ENCODE results near the gene COMMD4. TPM values are rescaled to one million over a fixed set of nuclear protein-coding genes. Genes with fewer than 3 reads are reported as not detected.

Gene COMMD4
- total and polyA plus RNA-seq, 10 of the 15 experiments (the other 5 are each of a cell fraction or from before 2014, with no cell fraction given) = 14.5 to 118 (median 75.3) TPM

DNA sequence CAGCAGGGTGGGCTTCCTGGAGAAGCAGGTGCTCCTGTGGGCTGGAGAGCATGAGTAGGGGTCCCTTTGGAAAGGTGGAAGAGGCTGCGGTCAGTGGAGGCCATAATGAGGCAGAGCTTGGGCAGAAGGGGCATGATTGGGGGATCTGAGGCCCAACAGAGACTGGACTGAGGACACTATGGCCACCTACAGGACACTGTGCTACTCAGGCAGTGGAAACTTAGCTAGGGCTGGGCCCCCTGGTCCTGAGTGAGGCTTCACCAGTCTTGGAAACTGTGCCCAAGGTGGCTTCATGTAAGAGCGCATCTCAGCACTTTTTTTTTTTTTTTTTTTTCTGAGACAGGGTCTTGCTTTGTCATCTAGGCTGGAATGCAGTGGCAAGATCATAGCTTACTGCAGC lies 6.3 kb upstream of the COMMD4 start:
- Histone ChIP-seq H3K79me2 (ENCODE audit: control insufficient read depth, insufficient read depth, low read length) (no peaks in the 10 kb centered on the region), H3K4me3 (no peak overlapping the region), H3K4me1 (ENCODE audit: control insufficient read depth, insufficient read depth, low read length) (no peaks in the 10 kb centered on the region), H3K27ac (ENCODE audit: control insufficient read depth, insufficient read depth) (no peak overlapping the region), H3K36me3 (ENCODE audit: control insufficient read depth in 2 of 2, insufficient read depth in 2 of 2, low read length in 1 of 2) (no peaks in the 10 kb centered on the region), H2AFZ (ENCODE audit: control insufficient read depth, low read depth, low read length) (no peak overlapping the region), H3K4me2 (ENCODE audit: control insufficient read depth, insufficient read depth) (no peak overlapping the region), H4K20me1 (ENCODE audit: control insufficient read depth, insufficient read depth) (no peaks in the 10 kb centered on the region), H3K9me3 (replicated peaks; ENCODE audit: control insufficient read depth, insufficient read depth, low read length) (no peaks in the 10 kb centered on the region), H3K9ac (ENCODE audit: control insufficient read depth, insufficient read depth, low read length) (no peak overlapping the region), H3K27me3 (replicated peaks in 1 of 2; ENCODE audit: control insufficient read depth in 2 of 2, insufficient read depth in 2 of 2, low read length in 1 of 2) (no peaks in the 10 kb centered on the region)
- POLR2A ChIA-PET = no interaction called here
- DNase-seq (ENCODE audit: low read depth, low spot score) (no peak), ATAC-seq (no peak), FAIRE-seq (no peak)
- TF ChIP-seq, protein P1, sequence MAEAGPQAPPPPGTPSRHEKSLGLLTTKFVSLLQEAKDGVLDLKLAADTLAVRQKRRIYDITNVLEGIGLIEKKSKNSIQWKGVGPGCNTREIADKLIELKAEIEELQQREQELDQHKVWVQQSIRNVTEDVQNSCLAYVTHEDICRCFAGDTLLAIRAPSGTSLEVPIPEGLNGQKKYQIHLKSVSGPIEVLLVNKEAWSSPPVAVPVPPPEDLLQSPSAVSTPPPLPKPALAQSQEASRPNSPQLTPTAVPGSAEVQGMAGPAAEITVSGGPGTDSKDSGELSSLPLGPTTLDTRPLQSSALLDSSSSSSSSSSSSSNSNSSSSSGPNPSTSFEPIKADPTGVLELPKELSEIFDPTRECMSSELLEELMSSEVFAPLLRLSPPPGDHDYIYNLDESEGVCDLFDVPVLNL (IDR thresholded peaks at IDR 0.05; ENCODE audit: low read depth, low read length) = no peak
- TF ChIP-seq PAX8 (IDR thresholded peaks at IDR 0.05) (no peak), SMAD5 (IDR thresholded peaks at IDR 0.05; ENCODE audit: low read depth) (no peak), RBBP5 (conservative IDR thresholded peaks at IDR 0.05) (no peak), IKZF1 (conservative IDR thresholded peaks at IDR 0.05) (no peak), STAT1 (conservative IDR thresholded peaks at IDR 0.05) (no peak), EP300 (IDR thresholded peaks at IDR 0.05; ENCODE audit: borderline replicate concordance in 1 of 2, control insufficient read depth in 1 of 2, low read depth in 2 of 2, low read length in 2 of 2) (no peak), YBX1 (IDR thresholded peaks at IDR 0.05) (no peak), TCF7 (IDR thresholded peaks at IDR 0.05; ENCODE audit: borderline replicate concordance) (no peak), POU2F2 (IDR thresholded peaks at IDR 0.05; ENCODE audit: borderline replicate concordance, low read depth, low read length) (no peak), JUNB (IDR thresholded peaks at IDR 0.05) (no peak), TARDBP (IDR thresholded peaks at IDR 0.05; ENCODE audit: borderline replicate concordance) (no peak), RB1 (IDR thresholded peaks at IDR 0.05; ENCODE audit: borderline replicate concordance) (no peak)
- TF ChIP-seq, protein P2, sequence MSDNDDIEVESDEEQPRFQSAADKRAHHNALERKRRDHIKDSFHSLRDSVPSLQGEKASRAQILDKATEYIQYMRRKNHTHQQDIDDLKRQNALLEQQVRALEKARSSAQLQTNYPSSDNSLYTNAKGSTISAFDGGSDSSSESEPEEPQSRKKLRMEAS (IDR thresholded peaks at IDR 0.05; ENCODE audit: low read depth, low read length) = no peak
- TF ChIP-seq, protein P3, sequence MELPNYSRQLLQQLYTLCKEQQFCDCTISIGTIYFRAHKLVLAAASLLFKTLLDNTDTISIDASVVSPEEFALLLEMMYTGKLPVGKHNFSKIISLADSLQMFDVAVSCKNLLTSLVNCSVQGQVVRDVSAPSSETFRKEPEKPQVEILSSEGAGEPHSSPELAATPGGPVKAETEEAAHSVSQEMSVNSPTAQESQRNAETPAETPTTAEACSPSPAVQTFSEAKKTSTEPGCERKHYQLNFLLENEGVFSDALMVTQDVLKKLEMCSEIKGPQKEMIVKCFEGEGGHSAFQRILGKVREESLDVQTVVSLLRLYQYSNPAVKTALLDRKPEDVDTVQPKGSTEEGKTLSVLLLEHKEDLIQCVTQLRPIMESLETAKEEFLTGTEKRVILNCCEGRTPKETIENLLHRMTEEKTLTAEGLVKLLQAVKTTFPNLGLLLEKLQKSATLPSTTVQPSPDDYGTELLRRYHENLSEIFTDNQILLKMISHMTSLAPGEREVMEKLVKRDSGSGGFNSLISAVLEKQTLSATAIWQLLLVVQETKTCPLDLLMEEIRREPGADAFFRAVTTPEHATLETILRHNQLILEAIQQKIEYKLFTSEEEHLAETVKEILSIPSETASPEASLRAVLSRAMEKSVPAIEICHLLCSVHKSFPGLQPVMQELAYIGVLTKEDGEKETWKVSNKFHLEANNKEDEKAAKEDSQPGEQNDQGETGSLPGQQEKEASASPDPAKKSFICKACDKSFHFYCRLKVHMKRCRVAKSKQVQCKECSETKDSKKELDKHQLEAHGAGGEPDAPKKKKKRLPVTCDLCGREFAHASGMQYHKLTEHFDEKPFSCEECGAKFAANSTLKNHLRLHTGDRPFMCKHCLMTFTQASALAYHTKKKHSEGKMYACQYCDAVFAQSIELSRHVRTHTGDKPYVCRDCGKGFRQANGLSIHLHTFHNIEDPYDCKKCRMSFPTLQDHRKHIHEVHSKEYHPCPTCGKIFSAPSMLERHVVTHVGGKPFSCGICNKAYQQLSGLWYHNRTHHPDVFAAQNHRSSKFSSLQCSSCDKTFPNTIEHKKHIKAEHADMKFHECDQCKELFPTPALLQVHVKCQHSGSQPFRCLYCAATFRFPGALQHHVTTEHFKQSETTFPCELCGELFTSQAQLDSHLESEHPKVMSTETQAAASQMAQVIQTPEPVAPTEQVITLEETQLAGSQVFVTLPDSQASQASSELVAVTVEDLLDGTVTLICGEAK (IDR thresholded peaks at IDR 0.05; ENCODE audit: borderline replicate concordance) = no peak
- TF ChIP-seq, protein P4, sequence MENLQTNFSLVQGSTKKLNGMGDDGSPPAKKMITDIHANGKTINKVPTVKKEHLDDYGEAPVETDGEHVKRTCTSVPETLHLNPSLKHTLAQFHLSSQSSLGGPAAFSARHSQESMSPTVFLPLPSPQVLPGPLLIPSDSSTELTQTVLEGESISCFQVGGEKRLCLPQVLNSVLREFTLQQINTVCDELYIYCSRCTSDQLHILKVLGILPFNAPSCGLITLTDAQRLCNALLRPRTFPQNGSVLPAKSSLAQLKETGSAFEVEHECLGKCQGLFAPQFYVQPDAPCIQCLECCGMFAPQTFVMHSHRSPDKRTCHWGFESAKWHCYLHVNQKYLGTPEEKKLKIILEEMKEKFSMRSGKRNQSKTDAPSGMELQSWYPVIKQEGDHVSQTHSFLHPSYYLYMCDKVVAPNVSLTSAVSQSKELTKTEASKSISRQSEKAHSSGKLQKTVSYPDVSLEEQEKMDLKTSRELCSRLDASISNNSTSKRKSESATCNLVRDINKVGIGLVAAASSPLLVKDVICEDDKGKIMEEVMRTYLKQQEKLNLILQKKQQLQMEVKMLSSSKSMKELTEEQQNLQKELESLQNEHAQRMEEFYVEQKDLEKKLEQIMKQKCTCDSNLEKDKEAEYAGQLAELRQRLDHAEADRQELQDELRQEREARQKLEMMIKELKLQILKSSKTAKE (IDR thresholded peaks at IDR 0.05; ENCODE audit: low read depth, poor library complexity, severe bottlenecking) = no peak
- TF ChIP-seq, protein P5, sequence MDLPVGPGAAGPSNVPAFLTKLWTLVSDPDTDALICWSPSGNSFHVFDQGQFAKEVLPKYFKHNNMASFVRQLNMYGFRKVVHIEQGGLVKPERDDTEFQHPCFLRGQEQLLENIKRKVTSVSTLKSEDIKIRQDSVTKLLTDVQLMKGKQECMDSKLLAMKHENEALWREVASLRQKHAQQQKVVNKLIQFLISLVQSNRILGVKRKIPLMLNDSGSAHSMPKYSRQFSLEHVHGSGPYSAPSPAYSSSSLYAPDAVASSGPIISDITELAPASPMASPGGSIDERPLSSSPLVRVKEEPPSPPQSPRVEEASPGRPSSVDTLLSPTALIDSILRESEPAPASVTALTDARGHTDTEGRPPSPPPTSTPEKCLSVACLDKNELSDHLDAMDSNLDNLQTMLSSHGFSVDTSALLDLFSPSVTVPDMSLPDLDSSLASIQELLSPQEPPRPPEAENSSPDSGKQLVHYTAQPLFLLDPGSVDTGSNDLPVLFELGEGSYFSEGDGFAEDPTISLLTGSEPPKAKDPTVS (IDR thresholded peaks at IDR 0.05; ENCODE audit: low read depth, low read length) = no peak
- CTCF ChIA-PET = interaction anchor here (0.6 to 2.9 kb wide), 2 partner anchors 39 to 306 kb away, joined by 3 to 8 read pairs; partner anchors contain the start of gene MAN2C1
- RAD21 ChIA-PET (ENCODE audit: unreplicated experiment) = no interaction called here
- no TSS peak for BruUV-seq (replicated peaks)
- SMC1A ChIA-PET (ENCODE audit: uncharacterized antibody, unreplicated experiment) = no interaction called here
- intact Hi-C loops (cut with micrococcal nuclease; ENCODE audit: unreplicated experiment) (no loop called here), in situ Hi-C loops (cut with MboI) (no loop called here)
- WGBS (ENCODE audit: insufficient coverage, insufficient replicate concordance, low lambda C conversion rate, missing lambda C conversion rate) = 10% methylated on average over 2 of the region's 2 CpGs

Data from GM12878 (cell line).